ENCODE data around the gene SIGLEC8. TPM values are rescaled to one million over a fixed set of nuclear protein-coding genes. Genes with fewer than 3 reads are reported as not detected.
A peak's percentile ranks its signal among the peaks of the same experiment; 100 is the strongest.
"Not testable (repeated sequence)": the region's sequence is repeated elsewhere in the genome, so short reads cannot be mapped to it uniquely, and the experiment has no call there.

SIGLEC8 gene
- total RNA-seq, 1 experiment from 2014 or later = not detected

DNA sequence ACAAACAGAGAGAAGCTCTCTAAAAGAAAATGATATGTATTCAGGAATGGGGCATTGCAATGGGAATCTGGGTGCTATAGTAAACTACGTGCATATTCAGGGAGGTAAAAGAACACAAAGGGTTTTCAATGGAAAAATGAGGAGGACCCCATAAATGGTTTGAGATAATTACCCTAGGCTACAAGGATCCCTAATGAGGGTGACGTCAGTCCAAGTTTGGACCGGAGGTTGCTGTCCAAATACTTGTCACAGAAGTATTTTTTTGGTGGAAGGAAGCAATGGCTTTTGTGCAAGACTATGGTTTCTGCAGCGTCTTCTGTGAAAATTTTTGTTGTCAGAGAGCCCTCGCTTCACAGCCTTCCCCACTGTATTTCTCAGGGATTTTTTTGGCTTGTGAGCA lies 19.1 kb upstream of the SIGLEC8 start:
- in situ Hi-C loops (cut with HindIII; ENCODE audit: low pct_unique_long_range_greater_than_20kb, low sequenced_read_pairs) = no loop called here
- no peak for DNase-seq (ENCODE audit: low read depth)

- no peak for DNase-seq (ENCODE audit: low read depth)
- in situ Hi-C loops (cut with HindIII; ENCODE audit: low pct_unique_long_range_greater_than_20kb, low sequenced_read_pairs) = no loop called here
Measured at GRCh38 chr19:51476164-51476563, 17.9 kb upstream of the SIGLEC8 start.

GRCh38 chr19:51473009-51473707 lies 14.9 kb upstream of the SIGLEC8 start:
- in situ Hi-C loops (cut with HindIII; ENCODE audit: low pct_unique_long_range_greater_than_20kb, low sequenced_read_pairs) = no loop called here
- DNase-seq (ENCODE audit: low read depth) = peak; percentile 40

DNA sequence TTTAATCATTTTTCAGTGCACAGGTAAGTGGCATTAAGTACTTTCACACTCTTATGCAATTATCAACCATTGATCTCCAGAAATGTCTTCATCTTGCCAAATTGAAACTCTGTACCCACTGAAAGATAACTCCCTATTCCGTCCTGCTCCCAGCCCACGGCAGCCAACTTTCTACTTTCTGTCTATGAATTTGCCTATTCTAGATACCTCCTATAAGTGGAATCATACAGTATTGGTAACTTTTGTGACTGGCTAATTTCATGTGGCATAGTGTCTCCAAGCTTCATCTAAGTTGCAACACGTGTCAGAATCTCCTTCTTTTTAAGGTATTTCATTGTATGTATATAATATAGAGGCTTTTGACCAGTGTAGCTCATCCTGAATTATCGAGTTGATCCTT lies 14.4 kb upstream of the SIGLEC8 start:
- no peak for DNase-seq (ENCODE audit: low read depth)
- in situ Hi-C loops (cut with HindIII; ENCODE audit: low pct_unique_long_range_greater_than_20kb, low sequenced_read_pairs) = no loop called here

- DNase-seq (ENCODE audit: low read depth) = no peak
Measured at GRCh38 chr19:51471527-51471926, 13.3 kb upstream of the SIGLEC8 start.

GRCh38 chr19:51470966-51471365 lies 12.7 kb upstream of the SIGLEC8 start:
- no peak for DNase-seq (ENCODE audit: low read depth)
- in situ Hi-C loops (cut with HindIII; ENCODE audit: low pct_unique_long_range_greater_than_20kb, low sequenced_read_pairs) = no loop called here

More at GRCh38 chr19:51471527-51471926, 13.3 kb upstream of the SIGLEC8 start:
- in situ Hi-C loops (cut with HindIII; ENCODE audit: low pct_unique_long_range_greater_than_20kb, low sequenced_read_pairs) = no loop called here

GRCh38 chr19:51469629-51470028 lies 11.4 kb upstream of the SIGLEC8 start:
- in situ Hi-C loops (cut with HindIII; ENCODE audit: low pct_unique_long_range_greater_than_20kb, low sequenced_read_pairs) = no loop called here
- no peak for DNase-seq (ENCODE audit: low read depth)

GRCh38 chr19:51469162-51469561 lies 10.9 kb upstream of the SIGLEC8 start:
- in situ Hi-C loops (cut with HindIII; ENCODE audit: low pct_unique_long_range_greater_than_20kb, low sequenced_read_pairs) = no loop called here
- DNase-seq (ENCODE audit: low read depth) = no peak

DNA sequence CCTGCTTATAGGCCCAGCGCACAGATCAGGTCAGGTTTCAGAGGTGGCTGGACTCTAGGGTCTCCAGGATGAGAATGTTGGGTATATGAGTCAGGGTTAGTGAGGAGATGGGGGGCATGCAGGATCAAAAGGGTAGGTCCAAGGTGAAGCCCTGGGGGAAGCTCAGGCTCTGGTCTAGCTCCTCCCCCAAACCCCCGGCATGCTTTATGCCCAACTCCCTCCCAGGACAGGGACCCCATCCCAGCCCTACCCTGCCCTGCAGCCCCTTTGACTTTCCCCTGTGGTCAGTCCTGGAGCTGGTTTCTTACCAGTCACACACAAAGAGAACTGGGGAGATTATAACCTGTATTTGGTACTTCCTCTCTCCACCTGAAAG lies 10.3 kb upstream of the SIGLEC8 start:
- in situ Hi-C loops (cut with HindIII; ENCODE audit: low pct_unique_long_range_greater_than_20kb, low sequenced_read_pairs) = no loop called here
- no peak for DNase-seq (ENCODE audit: low read depth)

GRCh38 chr19:51467864-51468544 lies 9.8 kb upstream of the SIGLEC8 start:
- in situ Hi-C loops (cut with HindIII; ENCODE audit: low pct_unique_long_range_greater_than_20kb, low sequenced_read_pairs) = no loop called here
- no peak for DNase-seq (ENCODE audit: low read depth)

DNA sequence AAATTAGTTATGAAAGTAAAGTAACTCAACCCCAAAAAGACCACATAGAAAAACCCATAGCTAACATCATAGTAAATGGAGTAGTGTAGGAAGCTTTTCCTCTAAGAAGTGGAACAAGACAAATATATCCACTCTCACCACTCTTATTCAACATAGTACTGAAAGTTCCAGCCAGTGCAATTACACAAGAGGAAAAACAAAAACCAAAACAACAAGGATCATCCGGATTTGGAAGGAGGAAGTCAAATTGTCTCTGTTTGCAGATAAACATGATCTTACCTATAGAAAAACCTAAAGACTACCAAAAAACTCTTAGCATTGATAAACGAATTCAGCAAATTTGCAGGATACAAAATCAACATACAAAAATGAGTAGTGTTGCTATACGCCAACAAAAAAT lies 8.5 kb upstream of the SIGLEC8 start:
- in situ Hi-C loops (cut with HindIII; ENCODE audit: low pct_unique_long_range_greater_than_20kb, low sequenced_read_pairs) = no loop called here
- DNase-seq (ENCODE audit: low read depth) = no peak

- DNase-seq (ENCODE audit: low read depth); in situ Hi-C loops (cut with HindIII; ENCODE audit: low pct_unique_long_range_greater_than_20kb, low sequenced_read_pairs): not testable (repeated sequence)
Measured at GRCh38 chr19:51463976-51464581, 5.8 kb upstream of the SIGLEC8 start.

DNA sequence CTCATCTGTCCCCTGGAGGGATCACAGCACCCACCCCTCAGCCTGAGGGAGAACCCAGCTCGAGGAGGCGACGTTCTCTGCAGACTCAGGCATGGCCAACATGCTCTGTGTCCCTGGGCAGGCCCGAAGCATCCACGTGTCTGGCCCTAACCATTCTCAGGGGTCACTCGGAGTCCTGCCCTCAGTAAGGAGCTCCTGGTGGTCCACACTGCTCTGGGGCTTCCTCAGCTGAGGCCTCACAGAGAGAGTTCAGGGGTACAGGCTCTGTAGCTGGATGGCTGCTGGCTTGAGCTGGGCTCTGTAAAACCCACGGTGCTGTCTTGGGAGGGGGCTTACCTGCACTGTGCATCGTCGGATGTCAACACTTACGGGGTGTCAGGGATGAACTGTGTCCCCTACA lies 4.4 kb upstream of the SIGLEC8 start:
- no peak for DNase-seq (ENCODE audit: low read depth)
- in situ Hi-C loops (cut with HindIII; ENCODE audit: low pct_unique_long_range_greater_than_20kb, low sequenced_read_pairs) = no loop called here

DNA sequence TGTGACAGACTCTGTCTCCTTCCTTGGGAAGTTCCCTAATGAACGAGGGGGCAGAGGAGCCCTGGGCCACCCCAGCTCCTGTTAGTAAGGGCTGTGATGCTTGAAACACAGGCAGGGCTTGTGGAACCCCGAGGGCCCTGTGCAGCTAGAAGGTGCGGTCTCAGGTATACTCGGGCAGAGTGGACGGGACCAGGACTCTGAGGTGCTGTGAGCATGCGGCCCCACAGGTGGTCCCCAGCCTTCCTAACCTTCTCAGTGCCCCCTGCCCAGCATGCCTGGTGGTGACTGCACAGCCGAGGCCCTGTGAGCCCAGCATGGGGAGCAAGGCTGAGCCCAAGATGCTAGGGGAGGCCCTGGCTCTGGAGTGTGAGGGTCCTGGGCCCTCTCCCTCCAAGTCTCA lies 4.0 kb upstream of the SIGLEC8 start:
- in situ Hi-C loops (cut with HindIII; ENCODE audit: low pct_unique_long_range_greater_than_20kb, low sequenced_read_pairs) = no loop called here

GRCh38 chr19:51461723-51462161 lies 3.5 kb upstream of the SIGLEC8 start:
- in situ Hi-C loops (cut with HindIII; ENCODE audit: low pct_unique_long_range_greater_than_20kb, low sequenced_read_pairs) = no loop called here
- no peak for DNase-seq (ENCODE audit: low read depth)

More for the DNA sequence above, 4.0 kb upstream of the SIGLEC8 start:
- no peak for DNase-seq (ENCODE audit: low read depth)

DNA sequence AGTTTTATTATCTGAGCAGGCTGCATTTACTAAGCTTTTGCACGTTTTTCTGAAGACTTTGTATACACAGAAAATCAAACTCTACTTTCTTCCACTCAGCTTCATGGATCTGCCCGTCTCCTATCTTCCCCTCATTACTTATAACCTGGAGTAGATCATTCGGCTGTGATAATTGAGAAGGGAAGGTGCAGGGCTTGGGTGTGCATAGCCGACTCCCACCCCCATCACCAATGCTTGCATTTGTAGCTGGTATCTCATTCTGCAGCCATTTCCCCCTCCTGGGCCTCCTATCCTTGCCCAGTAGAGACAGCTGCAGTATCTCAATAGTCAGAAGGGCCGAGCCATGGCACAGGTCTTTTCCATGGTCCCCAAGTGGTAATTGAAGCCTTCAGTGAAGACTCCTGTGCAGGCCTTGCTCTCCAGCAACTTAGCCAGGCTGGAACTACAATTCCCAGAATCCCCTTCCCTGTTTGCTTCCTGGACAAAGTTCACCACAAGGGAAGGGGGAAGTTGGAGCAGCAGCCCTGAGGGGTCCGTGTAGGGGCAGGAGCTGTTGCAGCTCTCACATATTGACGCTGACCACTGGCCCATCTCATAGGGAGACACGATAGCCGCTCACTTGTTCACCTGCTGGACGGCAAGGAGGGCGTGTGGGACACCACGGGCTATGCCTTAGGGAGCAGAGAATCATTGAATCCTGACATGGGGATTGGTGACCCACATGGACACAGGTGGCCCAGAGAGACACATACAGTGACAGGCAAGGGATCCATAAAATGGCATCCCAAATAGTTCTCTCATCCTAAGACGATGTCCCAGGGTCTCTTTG lies 2.1 kb upstream of the SIGLEC8 start:
- no peak for DNase-seq (ENCODE audit: low read depth)
- in situ Hi-C loops (cut with HindIII; ENCODE audit: low pct_unique_long_range_greater_than_20kb, low sequenced_read_pairs) = no loop called here

- no peak for DNase-seq (ENCODE audit: low read depth)
- in situ Hi-C loops (cut with HindIII; ENCODE audit: low pct_unique_long_range_greater_than_20kb, low sequenced_read_pairs) = no loop called here
Measured at GRCh38 chr19:51458899-51459505, 748 bp upstream of the SIGLEC8 start.

GRCh38 chr19:51457351-51458013 lies 772 bp downstream of the SIGLEC8 start:
- no peak for DNase-seq (ENCODE audit: low read depth)
- in situ Hi-C loops (cut with HindIII; ENCODE audit: low pct_unique_long_range_greater_than_20kb, low sequenced_read_pairs) = no loop called here

Measured in Caki2 (cell line).